ENCODE data around the gene WWOX. TPM values are rescaled to one million over a fixed set of nuclear protein-coding genes. Genes with fewer than 3 reads are reported as not detected.

WWOX gene
- total and polyA plus RNA-seq, 2 of the 8 experiments (the other 6 are each of a cell fraction or from before 2014, with no cell fraction given): 5.4 to 16.7 TPM

- H4K91ac ChIP-seq (replicated peaks; ENCODE audit: insufficient read length, low read length): no peak overlapping the region
- H4K5ac ChIP-seq (ENCODE audit: insufficient read length, low read depth, low read length): no peak overlapping the region
- no peak overlapping the region for H3K23ac ChIP-seq (ENCODE audit: insufficient read length)
- H3K56ac ChIP-seq (replicated peaks; ENCODE audit: insufficient read length, low read depth, low read length): no peak overlapping the region
- no peak for TF ChIP-seq CEBPB (IDR thresholded peaks at IDR 0.05; ENCODE audit: low read depth, low read length)
- no peak for TF ChIP-seq RFX5 (IDR thresholded peaks at IDR 0.05; ENCODE audit: borderline replicate concordance, low read depth, low read length)
- no peak for TF ChIP-seq GTF2F1 (IDR thresholded peaks at IDR 0.05; ENCODE audit: borderline replicate concordance, low read depth, low read length)
- TF ChIP-seq SRF (IDR thresholded peaks at IDR 0.05; ENCODE audit: low read depth, low read length): no peak
- TF ChIP-seq GABPA (IDR thresholded peaks at IDR 0.05; ENCODE audit: borderline replicate concordance, insufficient read depth, low read length): no peak
- no peak for TF ChIP-seq NRF1 (IDR thresholded peaks at IDR 0.05; ENCODE audit: low read depth, low read length)
- H3K79me1 ChIP-seq (ENCODE audit: low read depth, low read length): no peaks in the 10 kb centered on the region
- H3K9me3 ChIP-seq (ENCODE audit: insufficient read depth in 2 of 2, low read depth in 1 of 2, low read length in 1 of 2): no peaks in the 10 kb centered on the region
- no peak overlapping the region for H4K8ac ChIP-seq (ENCODE audit: extremely low read depth, insufficient read depth, low read length)
- H3K23me2 ChIP-seq (ENCODE audit: low read depth, low read length): no peaks in the 10 kb centered on the region
- H2BK120ac ChIP-seq (replicated peaks; ENCODE audit: low read depth, low read length): no peak overlapping the region
- no peaks in the 10 kb centered on the region for H3K27me3 ChIP-seq (replicated peaks in 1 of 4; ENCODE audit: control insufficient read depth in 3 of 4, extremely low read depth in 1 of 4, insufficient read depth in 3 of 4, low read length in 3 of 4)
- H2BK5ac ChIP-seq (ENCODE audit: low read depth, low read length): no peak overlapping the region
- peak overlapping the region in 1 of 2 experiments; percentile 50; a peak in 1 of 4 replicates for H3K4me2 ChIP-seq (ENCODE audit: insufficient read depth in 1 of 2, low read depth in 2 of 2, low read length in 2 of 2)
- no peak overlapping the region for H3K4ac ChIP-seq (replicated peaks; ENCODE audit: insufficient read length, low read depth, low read length)
- no peak overlapping the region for H2AFZ ChIP-seq (ENCODE audit: low read length)
- H4K20me1 ChIP-seq (replicated peaks in 1 of 2; ENCODE audit: control insufficient read depth in 1 of 2, insufficient read depth in 2 of 2, low read length in 2 of 2): no peaks in the 10 kb centered on the region
- no peak overlapping the region for H3K14ac ChIP-seq (ENCODE audit: insufficient read length)
- ChIA-PET POLR2A (ENCODE audit: partially characterized antibody) (no interaction called here), CTCF (ENCODE audit: partially characterized antibody) (no interaction called here)
- H3K4me1 ChIP-seq (replicated peaks in 1 of 4; ENCODE audit: control insufficient read depth in 3 of 4, insufficient read depth in 4 of 4, low read length in 3 of 4): peaks cover 0 to 6% (median 2%) of the 10 kb centered on the region in 4 experiments; a peak in 2 of 7 replicates
- no peak overlapping the region for H3K9ac ChIP-seq (replicated peaks in 1 of 4; ENCODE audit: extremely low read depth in 1 of 4, low read depth in 3 of 4, low read length in 3 of 4)
- H2BK20ac ChIP-seq (ENCODE audit: low read length): no peak overlapping the region
- H3K18ac ChIP-seq (ENCODE audit: extremely low read depth, low read length): no peak overlapping the region
- 38% methylated on average over 3 of the region's 6 CpGs; no CpG with 5 or more reads in 1 of the 2 experiments for WGBS, 2 experiments (ENCODE audit: extremely low coverage in 1 of 2, insufficient coverage in 1 of 2, insufficient read length in 1 of 2, insufficient replicate concordance in 2 of 2, low coverage in 1 of 2, low lambda C conversion rate in 2 of 2, missing lambda C conversion rate in 1 of 2)
- H2BK12ac ChIP-seq (ENCODE audit: low read depth, low read length): no peak overlapping the region
- DNase-seq (ENCODE audit: low read depth in 1 of 2, low spot score in 2 of 2) (no peak), FAIRE-seq (no peak)
- H3K36me3 ChIP-seq (ENCODE audit: control insufficient read depth in 2 of 4, insufficient read depth in 4 of 4, low read length in 3 of 4): no peaks in the 10 kb centered on the region
- no peak overlapping the region for H3K27ac ChIP-seq (ENCODE audit: low read depth, low read length)
- H3K79me2 ChIP-seq (ENCODE audit: control insufficient read depth in 1 of 2, insufficient read depth in 2 of 2, low read length in 2 of 2): no peaks in the 10 kb centered on the region
- H2BK15ac ChIP-seq (ENCODE audit: low read length): no peak overlapping the region
- H3K4me3 ChIP-seq (ENCODE audit: extremely low read depth in 1 of 4, insufficient read depth in 2 of 4, low read depth in 3 of 4, low read length in 4 of 4): 0 out of 8 replicates have a peak overlapping the region, but pooled peaks of 1 of the 4 experiments have one; percentile 11
- no peak overlapping the region for H2AK5ac ChIP-seq (ENCODE audit: low read depth, low read length)
These were observed 541.4 kb downstream of the WWOX start for GRCh38 chr16:78640886-78641285.

Measured in H1 (cell line).